ENCODE measurements around the gene SLC5A4.
"Not testable (repeated sequence)": the region's sequence is repeated elsewhere in the genome, so short reads cannot be mapped to it uniquely, and the experiment has no call there.

The SLC5A4 gene

GRCh38 chr22:32255217-32255616 lies at the start of gene SLC5A4:
Gene SLC5A4, minus strand, starts transcription at chr22:32255347. Its CDS starts 18 bp downstream, at chr22:32255329.
- no peak for DNase-seq (ENCODE audit: low read depth)

GRCh38 chr22:32293921-32294320 lies 38.8 kb upstream of the SLC5A4 start:
- not testable (repeated sequence) for DNase-seq (ENCODE audit: low read depth)

GRCh38 chr22:32286290-32286840 lies 31.2 kb upstream of the SLC5A4 start:
- no peak for DNase-seq (ENCODE audit: low read depth)

GRCh38 chr22:32281072-32281471 lies 25.9 kb upstream of the SLC5A4 start:
- DNase-seq (ENCODE audit: low read depth), result no peak

- not testable (repeated sequence) for DNase-seq (ENCODE audit: low read depth)
Measured at GRCh38 chr22:32275353-32275752, 20.2 kb upstream of the SLC5A4 start.

GRCh38 chr22:32271389-32271788 lies 16.2 kb upstream of the SLC5A4 start:
- no peak for DNase-seq (ENCODE audit: low read depth)

- no peak for DNase-seq (ENCODE audit: low read depth)
Measured at GRCh38 chr22:32270641-32271369, 15.7 kb upstream of the SLC5A4 start.

GRCh38 chr22:32269316-32269715 lies 14.2 kb upstream of the SLC5A4 start:
- DNase-seq (ENCODE audit: low read depth), result no peak

GRCh38 chr22:32267011-32267410 lies 11.9 kb upstream of the SLC5A4 start:
- no peak for DNase-seq (ENCODE audit: low read depth)

GRCh38 chr22:32265882-32266767 lies 11.0 kb upstream of the SLC5A4 start:
- no peak for DNase-seq (ENCODE audit: low read depth)

- DNase-seq (ENCODE audit: low read depth), result not testable (repeated sequence)
Measured at GRCh38 chr22:32263678-32264077, 8.5 kb upstream of the SLC5A4 start.

GRCh38 chr22:32261306-32261705 lies 6.2 kb upstream of the SLC5A4 start:
- no peak for DNase-seq (ENCODE audit: low read depth)

- DNase-seq (ENCODE audit: low read depth), result no peak
Measured at GRCh38 chr22:32258791-32259190, 3.6 kb upstream of the SLC5A4 start.

GRCh38 chr22:32255726-32256125 lies 579 bp upstream of the SLC5A4 start:
- no peak for DNase-seq (ENCODE audit: low read depth)

GRCh38 chr22:32249231-32249630 lies 5.9 kb downstream of the SLC5A4 start:
- DNase-seq (ENCODE audit: low read depth), result no peak

GRCh38 chr22:32248276-32248675 lies 6.9 kb downstream of the SLC5A4 start:
- no peak for DNase-seq (ENCODE audit: low read depth)

- DNase-seq (ENCODE audit: low read depth), result no peak
Measured at GRCh38 chr22:32246166-32246565, 9.0 kb downstream of the SLC5A4 start.

GRCh38 chr22:32245042-32245441 lies 10.1 kb downstream of the SLC5A4 start:
- DNase-seq (ENCODE audit: low read depth), result no peak

GRCh38 chr22:32244547-32244946 lies 10.6 kb downstream of the SLC5A4 start:
- DNase-seq (ENCODE audit: low read depth), result no peak

GRCh38 chr22:32240461-32240860 lies 14.7 kb downstream of the SLC5A4 start:
- no peak for DNase-seq (ENCODE audit: low read depth)

- no peak for DNase-seq (ENCODE audit: low read depth)
Measured at GRCh38 chr22:32237906-32238305, 17.2 kb downstream of the SLC5A4 start.

GRCh38 chr22:32236970-32237369 lies 18.2 kb downstream of the SLC5A4 start:
- DNase-seq (ENCODE audit: low read depth), result no peak

GRCh38 chr22:32233091-32233490 lies 22.1 kb downstream of the SLC5A4 start:
- no peak for DNase-seq (ENCODE audit: low read depth)

Data from CMK (cell line).